NCI-H2227 (cell line): ENCODE measurements around the gene P4HA3.
"Not testable (repeated sequence)": the region's sequence is repeated elsewhere in the genome, so short reads cannot be mapped to it uniquely, and the experiment has no call there.

Experiments
- DNase-seq: peaks from one replicate; lab custom pipeline; 2025; ENCODE audit not compliant: unreplicated experiment; lab: John Stamatoyannopoulos, UW

Gene P4HA3

DNA sequence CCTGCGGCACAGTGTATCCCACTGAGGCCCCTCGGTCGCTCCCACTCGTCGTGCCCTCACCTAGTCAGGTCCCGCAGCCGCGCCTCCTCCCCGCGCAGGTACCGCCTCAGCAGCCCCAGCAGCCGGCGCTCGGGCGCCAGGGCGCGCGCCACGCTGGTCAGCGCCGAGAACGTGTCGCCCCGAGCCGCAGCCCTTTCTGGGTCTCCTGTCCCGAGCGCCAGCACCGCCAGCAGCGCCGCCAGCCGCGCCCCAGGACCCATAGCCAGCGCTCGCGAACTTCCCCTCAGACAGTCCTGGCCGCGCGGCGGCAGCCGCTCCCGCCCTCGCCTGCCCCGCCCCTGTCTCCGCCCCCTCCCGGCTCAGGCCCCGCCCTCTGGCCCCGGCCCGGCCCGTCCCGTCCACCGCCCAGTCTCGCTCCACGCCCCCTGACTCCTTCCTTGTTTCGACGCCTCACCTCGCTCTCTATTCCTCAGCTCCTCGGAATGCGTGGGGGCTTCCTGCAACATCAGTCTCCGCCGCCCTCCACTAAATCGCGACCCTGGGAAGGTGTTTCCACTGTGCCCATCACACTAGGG is at the start of gene P4HA3:
Gene P4HA3 (minus strand): TSS at position 289 of the 575 bp plus-strand sequence. CDS start 29 bp downstream, at position 260.
- DNase-seq, result peak; percentile 72

- no peak for DNase-seq
Measured at GRCh38 chr11:74357449-74357848, 46.0 kb upstream of the P4HA3 start.

DNA sequence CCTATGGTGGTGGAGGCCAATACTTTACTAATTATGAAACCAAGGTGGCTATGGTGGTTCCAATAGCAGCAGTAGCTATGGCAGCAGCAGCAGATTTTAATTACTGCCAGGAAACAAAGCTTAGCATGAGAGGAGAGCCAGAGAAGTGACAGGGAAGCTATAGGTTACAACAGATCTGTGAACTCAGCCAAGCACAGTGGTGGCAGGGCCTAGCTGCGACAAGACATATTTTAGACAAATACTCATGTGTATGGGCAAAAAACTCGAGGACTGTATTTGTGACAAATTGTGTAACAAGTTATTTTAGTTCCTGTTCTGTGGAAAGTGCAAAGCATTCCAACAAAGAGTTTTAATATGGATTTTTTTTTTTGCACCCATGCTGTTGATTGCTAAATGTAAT is 44.2 kb upstream of the P4HA3 start:
- DNase-seq, result no peak

- DNase-seq, result no peak
Measured at GRCh38 chr11:74354036-74354435, 42.6 kb upstream of the P4HA3 start.

- no peak for DNase-seq
Measured at GRCh38 chr11:74347381-74347780, 35.9 kb upstream of the P4HA3 start.

DNA sequence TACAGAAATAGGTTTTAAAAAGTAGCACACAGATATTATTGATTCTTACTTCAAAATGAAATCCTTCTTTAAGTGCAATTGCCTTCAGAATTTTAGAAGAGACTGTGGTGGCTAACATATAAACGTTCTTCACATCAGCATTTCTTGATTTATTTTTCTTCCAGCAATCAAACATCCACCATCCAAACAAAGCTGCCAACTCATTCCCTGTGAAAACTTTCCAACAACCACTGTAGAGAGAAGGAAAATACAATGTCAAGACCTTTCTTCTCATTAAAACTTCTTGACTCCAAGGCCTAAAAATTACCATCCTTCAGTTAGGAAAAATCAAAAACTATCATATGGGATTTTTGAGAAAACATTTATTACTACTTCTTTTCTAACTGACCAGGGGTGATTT is 34.0 kb upstream of the P4HA3 start:
- DNase-seq, result no peak

- no peak for DNase-seq
Measured at GRCh38 chr11:74341921-74342320, 30.5 kb upstream of the P4HA3 start.

- DNase-seq, result no peak
Measured at GRCh38 chr11:74339619-74340018, 28.2 kb upstream of the P4HA3 start.

GRCh38 chr11:74338963-74339362 is 27.5 kb upstream of the P4HA3 start:
- DNase-seq, result no peak

- no peak for DNase-seq
Measured at GRCh38 chr11:74333193-74333592, 21.8 kb upstream of the P4HA3 start.

GRCh38 chr11:74332291-74332690 is 20.9 kb upstream of the P4HA3 start:
- DNase-seq, result no peak

DNA sequence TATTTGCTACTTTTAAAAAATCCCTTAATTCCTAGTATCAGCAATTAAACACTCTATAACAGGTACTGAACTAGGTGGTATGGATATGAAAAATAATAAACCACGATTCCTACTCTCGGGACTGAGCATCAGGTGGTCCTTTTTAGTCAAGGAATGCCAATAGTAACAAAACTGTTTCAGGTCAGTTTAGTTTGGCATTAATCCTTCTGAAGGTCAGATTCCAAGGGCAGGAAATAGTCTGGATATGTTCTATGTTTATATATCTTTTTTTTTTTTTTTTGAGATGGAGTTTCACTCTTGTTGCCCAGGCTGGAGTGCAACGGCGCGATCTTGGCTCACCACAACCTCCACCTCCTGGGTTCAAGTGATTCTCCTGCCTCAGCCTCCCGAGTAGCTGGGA is 19.6 kb upstream of the P4HA3 start:
- not testable (repeated sequence) for DNase-seq

DNA sequence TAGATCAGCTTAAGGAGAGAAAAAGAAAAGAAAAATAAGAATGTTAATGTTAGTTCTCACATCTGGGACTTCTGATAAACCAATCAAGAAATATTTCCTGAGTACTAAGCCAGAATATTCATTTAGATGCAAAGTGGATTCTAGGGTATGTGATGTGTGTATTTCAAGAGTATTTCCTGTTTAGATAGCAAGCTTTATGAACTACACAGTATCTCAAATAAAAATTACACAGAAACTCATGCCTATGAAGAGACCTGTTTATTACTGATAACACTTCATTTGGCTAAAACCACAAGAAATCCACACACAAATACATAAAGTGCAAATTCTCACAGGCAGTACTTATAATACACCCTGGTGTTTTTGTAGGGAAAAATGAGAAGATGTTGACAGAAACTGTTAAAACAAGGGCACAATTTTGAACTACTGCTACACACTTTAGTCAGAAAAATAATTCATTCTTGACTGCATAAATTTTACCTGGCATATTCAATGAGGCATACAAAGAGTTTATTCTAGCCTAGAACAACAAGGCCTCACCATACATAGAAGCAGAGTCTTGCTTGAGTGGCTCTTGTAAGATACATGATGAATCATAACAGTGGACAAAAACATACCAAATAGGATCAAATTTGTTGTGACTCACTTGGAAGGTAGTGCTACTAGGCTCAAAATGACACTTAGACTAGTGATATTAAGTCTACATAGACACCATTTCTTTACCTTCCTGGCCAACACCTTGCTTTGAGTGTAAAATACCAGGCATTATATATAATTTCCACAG is 18.8 kb upstream of the P4HA3 start:
- DNase-seq, result no peak

DNA sequence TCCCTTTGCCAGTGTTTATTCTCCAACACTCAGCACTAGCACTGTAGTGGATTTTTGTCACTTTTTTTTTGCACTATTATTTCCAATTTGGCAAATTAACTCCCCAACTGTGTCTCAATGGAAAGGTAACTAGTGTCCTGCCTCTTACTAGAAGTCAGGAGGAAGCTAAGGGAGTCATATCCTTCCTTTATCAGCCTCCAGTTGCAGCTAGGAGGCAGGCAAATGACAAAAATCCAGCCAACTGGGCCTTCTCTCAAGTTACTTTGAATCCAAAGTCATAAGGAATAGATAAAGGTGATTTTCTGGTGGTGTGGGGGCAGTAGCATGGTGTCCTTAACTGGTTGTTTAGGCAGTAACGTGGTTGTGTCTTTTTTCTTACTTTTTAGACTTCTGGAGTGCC is 15.6 kb upstream of the P4HA3 start:
- DNase-seq, result no peak

GRCh38 chr11:74326665-74327064 is 15.2 kb upstream of the P4HA3 start:
- DNase-seq, result no peak

DNA sequence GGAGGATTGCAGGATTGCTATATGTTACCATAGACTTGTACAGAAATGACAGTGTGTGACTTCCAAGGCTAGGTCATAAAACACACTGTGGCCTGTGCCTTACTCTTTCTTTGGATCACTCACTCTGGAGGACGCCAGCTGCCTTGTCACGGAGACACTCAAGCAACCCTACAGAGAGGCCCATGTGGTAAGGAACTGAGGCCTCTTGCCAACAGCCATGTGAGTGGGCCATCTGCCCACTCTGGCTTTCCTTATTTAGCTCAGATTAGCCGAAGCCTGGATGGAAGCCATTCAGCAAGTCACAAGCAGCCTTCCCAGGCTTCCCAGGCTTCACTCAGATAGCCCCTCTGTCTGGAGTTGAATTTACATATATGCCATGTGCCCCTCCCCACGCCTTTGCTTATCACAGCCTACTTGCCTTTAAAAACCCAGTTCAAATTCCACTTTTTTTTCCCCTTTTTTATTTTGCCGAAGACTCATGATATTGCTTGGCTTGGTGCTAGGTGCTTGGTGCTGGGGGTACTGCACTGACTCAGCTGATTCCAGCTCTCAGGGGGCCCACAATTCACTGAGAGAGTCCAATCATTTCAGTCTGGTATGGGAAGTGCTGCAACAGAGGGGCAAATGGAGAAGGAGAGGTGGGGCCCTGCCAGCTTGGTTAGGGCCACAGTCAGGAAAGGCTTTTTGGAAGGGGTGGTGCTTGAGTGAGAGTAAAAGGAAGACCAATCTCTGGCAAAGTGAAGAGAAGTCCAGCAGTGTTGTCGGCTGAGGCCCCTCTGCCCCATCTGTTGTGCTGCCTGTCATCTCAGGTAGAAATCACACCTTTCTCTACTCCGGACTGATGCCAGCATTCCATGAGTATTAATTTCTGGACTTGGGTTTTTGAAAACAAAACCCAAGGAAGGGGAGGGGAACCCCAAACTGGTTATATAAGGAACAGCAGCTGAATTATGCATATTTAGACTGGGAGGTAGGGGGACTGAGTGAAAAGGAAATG is 14.5 kb upstream of the P4HA3 start:
- DNase-seq, result no peak

DNA sequence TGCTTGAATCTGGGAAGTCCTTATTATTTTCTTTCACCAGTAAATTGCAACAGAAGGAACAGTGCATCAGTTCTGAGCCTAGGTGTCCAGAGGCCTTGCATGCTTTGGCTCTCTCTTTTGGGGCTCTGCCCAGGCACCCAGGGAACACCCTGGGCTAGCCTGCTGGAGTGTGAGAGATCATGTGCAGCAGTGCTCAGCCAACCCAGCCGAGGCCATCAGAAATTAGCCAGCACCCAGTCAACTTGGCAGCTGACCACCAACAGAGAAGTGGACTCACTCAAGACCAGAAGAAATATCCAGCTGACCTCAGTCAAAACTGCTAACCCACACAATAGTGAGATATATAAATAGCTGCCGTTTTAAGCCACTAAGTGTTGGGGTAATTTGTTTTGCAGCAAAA is 11.2 kb upstream of the P4HA3 start:
- DNase-seq, result no peak

GRCh38 chr11:74321487-74322188 is 10.2 kb upstream of the P4HA3 start:
- peak; percentile 24 for DNase-seq

DNA sequence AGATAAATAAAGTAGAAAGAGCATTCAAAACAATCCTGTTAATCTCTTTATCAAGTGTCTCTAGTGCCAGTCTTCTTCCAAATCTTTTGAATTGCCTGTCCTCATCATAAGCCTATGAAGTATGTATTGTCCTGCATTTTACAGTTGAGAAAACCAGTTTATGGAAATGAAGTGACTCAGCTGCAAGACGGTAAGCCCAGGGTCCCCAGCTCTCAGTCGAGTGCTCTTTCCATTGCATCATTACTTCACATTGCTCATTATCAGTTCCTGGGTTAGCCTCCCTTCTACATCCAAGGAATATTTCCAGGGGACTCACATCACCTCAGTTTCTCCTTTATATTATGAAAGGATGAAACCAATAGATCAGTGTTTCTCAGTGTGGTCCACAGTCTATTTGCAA is 9.1 kb upstream of the P4HA3 start:
- DNase-seq, result no peak

- no peak for DNase-seq
Measured at GRCh38 chr11:74319139-74319816, 7.8 kb upstream of the P4HA3 start.
